GM19455 (cell line): Measurements from ENCODE around the gene TNRC6C.

Experiments used
- ATAC-seq: cut with Tn5 transposase; IDR thresholded peaks from one replicate; pipeline ENCODE4 v1.9.1; 2021; ENCODE audit not compliant: unreplicated experiment

The TNRC6C gene

GRCh38 chr17:78148286-78149016, 189.9 kb downstream of the TNRC6C start:
- ATAC-seq, result no peak

- ATAC-seq, result no peak
These were observed 193.1 kb downstream of the TNRC6C start for GRCh38 chr17:78151514-78152008.

- ATAC-seq, result no peak
These were observed 196.7 kb downstream of the TNRC6C start for GRCh38 chr17:78154903-78155811.
